Smooth muscle cell (in vitro differentiated cells): Measurements from ENCODE around the gene WWOX. TPM values are rescaled to one million over a fixed set of nuclear protein-coding genes. Genes with fewer than 3 reads are reported as not detected.

Experiments
- DNase-seq: peaks from one replicate; lab custom pipeline; 2025; ENCODE audit not compliant: unreplicated experiment; lab: John Stamatoyannopoulos, UW
- H2AFZ ChIP-seq: fragments of 200-600 bp; sonication (generic); 2 replicates; pipeline ENCODE4 v1.6.0; 2016; ENCODE audit warnings: antibody characterized with exemption, low read depth, mild to moderate bottlenecking
- H3F3A ChIP-seq: fragments of 200-600 bp; sonication (generic); 2 replicates; pipeline ENCODE4 v1.6.0; 2017; ENCODE audit warnings: antibody characterized with exemption, low read depth
- H3K27ac ChIP-seq: fragments of 200-600 bp; sonication (generic); 2 replicates; pipeline ENCODE4 v1.5.1; 2016; ENCODE audit warnings: low read depth, mild to moderate bottlenecking
- H3K27me3 ChIP-seq: fragments of 200-600 bp; sonication (generic); 2 replicates; pipeline ENCODE4 v1.6.1; 2016; ENCODE audit warnings: low read depth, mild to moderate bottlenecking
- H3K36me3 ChIP-seq: fragments of 200-600 bp; sonication (generic); 2 replicates; pipeline ENCODE4 v1.5.1; 2016; ENCODE audit warnings: low read depth
- H3K4me1 ChIP-seq: fragments of 200-600 bp; sonication (generic); 2 replicates; pipeline ENCODE4 v1.5.1; 2016; ENCODE audit warnings: low read depth
- H3K4me2 ChIP-seq: fragments of 200-600 bp; sonication (generic); 2 replicates; pipeline ENCODE4 v1.6.0; 2016; ENCODE audit warnings: mild to moderate bottlenecking
- H3K4me3 ChIP-seq: fragments of 200-600 bp; sonication (generic); 2 replicates; pipeline ENCODE4 v1.5.1; 2016; ENCODE audit warnings: mild to moderate bottlenecking
- H3K79me2 ChIP-seq: fragments of 200-600 bp; sonication (generic); 2 replicates; pipeline ENCODE4 v1.6.0; 2016; ENCODE audit warnings: low read depth, mild to moderate bottlenecking
- H3K9ac ChIP-seq: fragments of 200-600 bp; sonication (generic); 2 replicates; pipeline ENCODE4 v1.6.0; 2016; ENCODE audit warnings: low read depth
- H3K9me3 ChIP-seq: fragments of 200-600 bp; sonication (generic); replicated peaks from 2 replicates; pipeline ENCODE4 v1.5.1; 2016; ENCODE audit warnings: low read depth
- H4K20me1 ChIP-seq: fragments of 200-600 bp; sonication (generic); 2 replicates; pipeline ENCODE4 v1.6.0; 2016; ENCODE audit warnings: low read depth
- CTCF ChIP-seq: fragments of 200-600 bp; sonication (generic); IDR thresholded peaks from 2 replicates; pipeline ENCODE4 v1.5.1; 2017; ENCODE audit warnings: borderline replicate concordance, mild to moderate bottlenecking, antibody characterized with exemption; ENCODE audit not compliant: insufficient read depth, poor library complexity, severe bottlenecking
- WGBS: methylation state at CpG from one replicate; pipeline ENCODE4 v1.1.7; 2016; ENCODE audit warnings: low lambda C conversion rate; 5-methylcytosine and 5-hydroxymethylcytosine counted together
- polyA plus RNA-seq: library from polyadenylated mRNA; unstranded; fragments of >200 nt; fragmentation: Nextera tagmentation; extraction: Ambion mirVana; gene quantifications from 2 replicates; pipeline ENCODE4 v1.2.1, GENCODE V29; 2016
- total RNA-seq: library from RNA; depleted of rRNA; stranded (reverse); fragments of >200 nt; gene quantifications from 2 replicates; pipeline ENCODE4 v1.2.3, GENCODE V29; 2014

Gene WWOX
- total and polyA plus RNA-seq, 2 experiments from 2014 or later, result 7.5 to 14.0 TPM

DNA sequence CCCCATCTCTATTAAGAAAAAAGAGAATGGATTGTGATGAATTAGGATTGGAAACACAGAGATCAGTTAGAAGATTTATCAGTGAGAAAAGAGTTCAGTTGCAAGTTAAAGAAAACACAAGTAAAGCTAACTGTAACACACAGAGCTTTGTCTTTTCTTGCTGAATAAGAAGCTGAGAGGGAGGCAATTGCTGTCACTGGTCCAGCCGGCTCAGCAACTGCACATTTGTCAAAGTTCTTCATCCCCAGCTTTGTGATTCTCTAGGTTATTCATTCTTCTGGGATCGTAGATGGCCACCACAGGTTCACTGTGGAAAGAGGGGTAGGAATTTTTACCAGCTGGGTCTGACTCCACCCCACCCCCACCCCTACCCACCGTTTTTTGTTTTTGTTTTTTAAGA lies 615.7 kb downstream of the WWOX start:
- TF ChIP-seq CTCF, result no peak
- Histone ChIP-seq H3F3A (no peaks in the 10 kb centered on the region), H3K9me3 (no peaks in the 10 kb centered on the region), H3K4me3 (no peak overlapping the region), H2AFZ (no peak overlapping the region), H3K4me1 (peaks cover under 1% of the 10 kb centered on the region), H3K9ac (no peak overlapping the region), H3K4me2 (no peak overlapping the region), H3K79me2 (no peaks in the 10 kb centered on the region), H3K36me3 (no peaks in the 10 kb centered on the region), H3K27me3 (no peaks in the 10 kb centered on the region), H3K27ac (no peak overlapping the region), H4K20me1 (no peaks in the 10 kb centered on the region)
- 87% methylated on average over 3 of the region's 3 CpGs for WGBS
- DNase-seq, result no peak

DNA sequence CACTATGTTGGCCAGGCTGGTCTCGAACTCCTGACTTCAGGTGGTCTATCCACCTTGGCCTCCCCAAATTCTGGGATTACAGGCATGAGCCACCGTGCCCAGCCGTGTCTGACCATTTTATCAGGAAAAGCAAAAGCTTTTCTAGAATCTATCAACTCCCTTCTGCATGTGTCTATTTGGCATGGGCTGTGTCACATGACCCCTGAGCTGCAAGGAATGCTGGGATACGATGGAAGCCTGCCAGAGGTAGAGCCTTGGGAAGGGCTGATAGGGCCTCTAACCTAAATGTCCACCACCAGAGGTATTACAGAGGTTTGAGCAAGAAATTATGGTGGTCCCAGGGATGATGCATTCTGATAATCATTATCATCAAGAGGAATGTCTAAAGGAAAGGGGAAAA lies 616.2 kb downstream of the WWOX start:
- Histone ChIP-seq H3K9me3 (no peaks in the 10 kb centered on the region), H3K36me3 (no peaks in the 10 kb centered on the region), H3K4me1 (no peaks in the 10 kb centered on the region), H2AFZ (no peak overlapping the region), H4K20me1 (no peaks in the 10 kb centered on the region), H3K4me2 (no peak overlapping the region), H3K4me3 (no peak overlapping the region), H3K27ac (no peak overlapping the region), H3K79me2 (no peaks in the 10 kb centered on the region), H3F3A (no peaks in the 10 kb centered on the region), H3K27me3 (no peaks in the 10 kb centered on the region), H3K9ac (no peak overlapping the region)
- DNase-seq, result no peak
- TF ChIP-seq CTCF, result no peak
- WGBS, result 97% methylated on average over 4 of the region's 4 CpGs

- no peaks in the 10 kb centered on the region for H3K36me3 ChIP-seq
- no peak overlapping the region for H3K27ac ChIP-seq
- no peak overlapping the region for H3K9ac ChIP-seq
- H3F3A ChIP-seq, result no peaks in the 10 kb centered on the region
- no peaks in the 10 kb centered on the region for H3K79me2 ChIP-seq
- no peaks in the 10 kb centered on the region for H3K27me3 ChIP-seq
- no peak overlapping the region for H3K4me3 ChIP-seq
- H3K9me3 ChIP-seq, result no peaks in the 10 kb centered on the region
- DNase-seq, result no peak
- no peak overlapping the region for H2AFZ ChIP-seq
- WGBS, result 84% methylated on average over 2 of the region's 2 CpGs
- H3K4me2 ChIP-seq, result no peak overlapping the region
- H4K20me1 ChIP-seq, result no peaks in the 10 kb centered on the region
- no peaks in the 10 kb centered on the region for H3K4me1 ChIP-seq
- TF ChIP-seq CTCF, result no peak
These were observed 618.7 kb downstream of the WWOX start for GRCh38 chr16:78718141-78718540.

- Histone ChIP-seq H3F3A (no peaks in the 10 kb centered on the region), H3K4me2 (no peak overlapping the region), H2AFZ (no peak overlapping the region), H3K4me3 (no peak overlapping the region), H3K79me2 (no peaks in the 10 kb centered on the region), H3K4me1 (no peaks in the 10 kb centered on the region), H3K27ac (no peak overlapping the region), H3K36me3 (no peaks in the 10 kb centered on the region), H4K20me1 (no peaks in the 10 kb centered on the region), H3K9me3 (no peaks in the 10 kb centered on the region), H3K9ac (no peak overlapping the region), H3K27me3 (no peaks in the 10 kb centered on the region)
- no peak for TF ChIP-seq CTCF
- WGBS, result 89% methylated on average over 3 of the region's 3 CpGs
- no peak for DNase-seq
These were observed 621.0 kb downstream of the WWOX start for GRCh38 chr16:78720416-78720815.
